BLaER1 treated with 17β-estradiol and CSF1 and Interleukin-3, amounts not matched to agents 10 nM and 100 nM (cell line): Measurements from ENCODE around the gene ESM1.
A peak's percentile ranks its signal among the peaks of the same experiment; 100 is the strongest.

ENCODE experiments used
- H3K27ac ChIP-seq, 11 experiments: shearing (Covaris generic); formaldehyde crosslinking; 2 replicates each; pipeline ENCODE4 v1.8.1; 2022
- H3K27me3 ChIP-seq, 11 experiments: shearing (Covaris generic); formaldehyde crosslinking; 2 replicates each; pipeline ENCODE4 v1.8.1; 2022
- H3K36me3 ChIP-seq, 11 experiments: shearing (Covaris generic); formaldehyde crosslinking; 2 replicates each; pipeline ENCODE4 v1.8.1; 2022
- H3K4me1 ChIP-seq, 10 experiments: shearing (Covaris generic); formaldehyde crosslinking; 2 replicates each; pipeline ENCODE4 v1.8.1; 2022
- H3K4me2 ChIP-seq, 11 experiments: shearing (Covaris generic); formaldehyde crosslinking; 2 replicates each; pipeline ENCODE4 v1.8.1; 2022
- H3K4me3 ChIP-seq, 10 experiments: shearing (Covaris generic); formaldehyde crosslinking; 2 replicates each; pipeline ENCODE4 v1.8.1; 2022
- H3K9ac ChIP-seq, 11 experiments: shearing (Covaris generic); formaldehyde crosslinking; 2 replicates each; pipeline ENCODE4 v1.8.1; 2022
- H3K9me3 ChIP-seq, 11 experiments: shearing (Covaris generic); formaldehyde crosslinking; replicated peaks in 1 of 11; 2 replicates each; pipeline ENCODE4 v1.8.1; 2022
- H4K20me1 ChIP-seq, 11 experiments: shearing (Covaris generic); formaldehyde crosslinking; 2 replicates each; pipeline ENCODE4 v1.8.1; 2022
- Cebpa-rat ChIP-seq, 11 experiments: shearing (Covaris generic); IDR thresholded peaks; 2 replicates each; pipeline ENCODE4 v1.8.1; 2022

ESM1 gene

GRCh38 chr5:54985301-54986268 lies at the start of gene ESM1:
Gene ESM1 (minus strand): TSS chr5:54985593. CDS start chr5:54985517, 76 bp downstream.
- Histone ChIP-seq H3K4me3 (no peak within 1 kb of the TSS), H3K4me1 (peaks cover 0 to 9% (median 4%) of the 10 kb centered on the region in 10 experiments; a peak in 10 of 20 replicates)

GRCh38 chr5:55033568-55033967 lies 48.2 kb upstream of the ESM1 start:
- peak overlapping the region in 9 of 11 experiments; percentile 6 to 85 (median 62); a peak in 16 of 22 replicates for H3K4me2 ChIP-seq
- H4K20me1 ChIP-seq = no peaks in the 10 kb centered on the region
- H3K36me3 ChIP-seq = no peaks in the 10 kb centered on the region; a peak in 1 of 22 replicates
- H3K4me3 ChIP-seq = no peak overlapping the region
- peaks cover 6 to 15% (median 11%) of the 10 kb centered on the region in 11 experiments; a peak in 19 of 22 replicates for H3K9me3 ChIP-seq
- H3K4me1 ChIP-seq = peaks cover 4 to 93% (median 82%) of the 10 kb centered on the region in 10 experiments; a peak in 17 of 20 replicates
- H3K9ac ChIP-seq = peak overlapping the region in 1 of 11 experiments; percentile 18; a peak in 1 of 22 replicates
- peak overlapping the region in 2 of 11 experiments; percentile 8 to 57; a peak in 5 of 22 replicates for H3K27ac ChIP-seq
- H3K27me3 ChIP-seq = no peaks in the 10 kb centered on the region
- no peak for TF ChIP-seq Cebpa-rat (IDR thresholded peaks at IDR 0.05)

More at GRCh38 chr5:54985301-54986268, at the start of gene ESM1:
- Histone ChIP-seq H3K27me3 (no peaks in the 10 kb centered on the region), H3K9ac (no peak within 1 kb of the TSS), H3K27ac (no peak within 1 kb of the TSS), H4K20me1 (no peaks in the 10 kb centered on the region), H3K36me3 (no peaks in the 10 kb centered on the region), H3K9me3 (peaks cover 0 to 9% (median 0%) of the 10 kb centered on the region in 11 experiments; a peak in 3 of 22 replicates), H3K4me2 (peak within 1 kb of the TSS in 6 of 11 experiments; percentile 10 to 44 (median 34); a peak in 10 of 22 replicates)
- no peak for TF ChIP-seq Cebpa-rat (IDR thresholded peaks at IDR 0.05)

DNA sequence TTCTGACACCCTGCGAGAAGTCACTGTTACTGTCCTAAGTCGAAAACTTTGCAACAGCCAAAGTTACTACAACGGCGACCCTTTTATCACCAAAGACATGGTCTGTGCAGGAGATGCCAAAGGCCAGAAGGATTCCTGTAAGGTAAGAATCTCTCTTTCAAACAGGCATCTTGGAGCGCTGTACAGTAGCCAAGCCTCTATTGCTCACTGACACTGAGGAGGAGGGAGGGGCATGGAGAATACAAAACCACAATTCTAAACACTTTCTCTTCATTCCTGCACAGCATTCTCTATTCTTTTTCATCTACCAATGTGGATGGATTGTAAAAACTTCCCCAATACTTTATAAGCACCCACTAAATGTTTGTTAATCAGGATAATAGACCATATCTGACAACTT lies 46.1 kb upstream of the ESM1 start:
- Histone ChIP-seq H3K27me3 (no peaks in the 10 kb centered on the region), H3K9me3 (peaks cover 6 to 20% (median 11%) of the 10 kb centered on the region in 11 experiments; a peak in 19 of 22 replicates), H4K20me1 (no peaks in the 10 kb centered on the region), H3K4me2 (peak overlapping the region in 9 of 11 experiments; percentile 34 to 85 (median 65); a peak in 16 of 22 replicates), H3K36me3 (no peaks in the 10 kb centered on the region; a peak in 1 of 22 replicates), H3K4me3 (peak overlapping the region in 1 of 10 experiments; percentile 28; a peak in 2 of 20 replicates), H3K9ac (peak overlapping the region in 3 of 11 experiments; percentile 4 to 42 (median 34); a peak in 3 of 22 replicates), H3K4me1 (peaks cover 14 to 92% (median 79%) of the 10 kb centered on the region in 10 experiments), H3K27ac (peak overlapping the region in 2 of 11 experiments; percentile 45 to 62; a peak in 2 of 22 replicates)
- no peak for TF ChIP-seq Cebpa-rat (IDR thresholded peaks at IDR 0.05)

GRCh38 chr5:55030676-55031369 lies 45.4 kb upstream of the ESM1 start:
- Histone ChIP-seq H4K20me1 (no peaks in the 10 kb centered on the region), H3K4me2 (peak overlapping the region in 9 of 11 experiments; percentile 34 to 85 (median 65); a peak in 17 of 22 replicates), H3K27me3 (no peaks in the 10 kb centered on the region), H3K36me3 (no peaks in the 10 kb centered on the region; a peak in 1 of 22 replicates), H3K9ac (peak overlapping the region in 3 of 11 experiments; percentile 20 to 42 (median 34); a peak in 4 of 22 replicates), H3K27ac (peak overlapping the region in 4 of 11 experiments; percentile 28 to 62 (median 42); a peak in 7 of 22 replicates), H3K9me3 (peaks cover 6 to 21% (median 11%) of the 10 kb centered on the region in 11 experiments; a peak in 19 of 22 replicates), H3K4me1 (peaks cover 14 to 87% (median 75%) of the 10 kb centered on the region in 10 experiments), H3K4me3 (peak overlapping the region in 2 of 10 experiments; percentile 6 to 28; a peak in 2 of 20 replicates)
- no peak for TF ChIP-seq Cebpa-rat (IDR thresholded peaks at IDR 0.05)

DNA sequence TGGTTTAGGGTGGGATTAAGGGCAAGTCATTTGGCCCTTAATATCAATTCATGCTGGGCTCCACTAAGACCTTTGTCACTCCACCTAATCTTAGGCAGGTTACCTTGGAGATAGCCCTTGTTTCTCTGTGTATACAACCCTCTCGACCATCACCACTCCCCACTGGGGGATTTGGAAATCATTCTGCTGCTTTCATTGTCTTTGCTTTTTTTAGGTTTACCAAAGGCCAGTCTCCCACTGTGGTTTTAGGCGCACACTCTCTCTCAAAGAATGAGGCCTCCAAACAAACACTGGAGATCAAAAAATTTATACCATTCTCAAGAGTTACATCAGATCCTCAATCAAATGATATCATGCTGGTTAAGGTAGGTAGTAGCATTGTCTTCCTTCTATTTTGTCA lies 44.8 kb upstream of the ESM1 start:
- TF ChIP-seq Cebpa-rat (IDR thresholded peaks at IDR 0.05) = no peak
- Histone ChIP-seq H3K4me1 (peaks cover 12 to 81% (median 69%) of the 10 kb centered on the region in 10 experiments), H3K9ac (no peak overlapping the region), H3K4me2 (peak overlapping the region in 9 of 11 experiments; percentile 34 to 85 (median 65); a peak in 17 of 22 replicates), H3K27me3 (no peaks in the 10 kb centered on the region), H4K20me1 (no peaks in the 10 kb centered on the region), H3K9me3 (peaks cover 6 to 21% (median 11%) of the 10 kb centered on the region in 11 experiments; a peak in 19 of 22 replicates), H3K4me3 (no peak overlapping the region), H3K27ac (peak overlapping the region in 4 of 11 experiments; percentile 28 to 62 (median 42); a peak in 4 of 22 replicates), H3K36me3 (no peaks in the 10 kb centered on the region; a peak in 1 of 22 replicates)

DNA sequence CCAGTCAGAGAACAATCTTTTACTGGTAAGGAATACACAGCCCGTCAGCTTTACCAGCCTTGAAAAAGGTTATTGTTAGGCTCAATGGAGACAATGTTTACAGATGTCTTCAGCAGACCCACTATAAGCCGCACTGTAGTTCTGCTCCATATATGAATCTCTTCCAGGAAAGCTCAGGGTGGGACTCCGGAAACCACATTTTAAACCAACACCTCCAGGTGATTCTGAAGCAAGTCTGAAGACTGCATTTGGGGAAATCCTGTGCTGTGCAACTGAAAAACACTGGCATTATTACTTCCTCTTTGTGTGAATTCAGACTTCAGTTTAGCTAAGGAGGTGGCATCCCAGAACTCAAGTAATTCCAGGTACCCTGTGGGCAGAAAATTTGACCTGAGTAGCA lies 42.2 kb upstream of the ESM1 start:
- no peaks in the 10 kb centered on the region for H4K20me1 ChIP-seq
- H3K4me3 ChIP-seq = no peak overlapping the region

DNA sequence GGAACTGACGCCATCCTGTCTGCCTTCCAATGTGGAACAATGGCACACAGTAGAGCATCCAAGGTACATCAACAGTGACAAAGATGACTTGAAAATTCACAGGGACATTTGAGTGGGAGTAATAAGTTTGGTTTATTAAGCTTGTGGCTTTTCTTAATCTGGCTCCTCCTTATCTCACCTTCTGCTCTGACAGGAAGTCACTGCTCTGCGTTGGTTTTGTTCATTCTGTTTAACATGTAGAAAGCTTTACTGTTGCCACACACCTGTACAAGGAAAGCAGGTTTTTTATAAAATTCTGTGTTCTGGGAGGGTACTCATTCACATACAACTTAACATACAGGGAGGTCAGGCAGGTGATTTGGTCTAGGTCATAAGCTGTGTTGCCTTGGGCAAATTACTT lies 37.1 kb upstream of the ESM1 start:
- H3K27ac ChIP-seq = no peak overlapping the region
- H3K27me3 ChIP-seq = no peaks in the 10 kb centered on the region
- H3K4me3 ChIP-seq = no peak overlapping the region
- peaks cover 6 to 27% (median 22%) of the 10 kb centered on the region in 10 experiments for H3K4me1 ChIP-seq
- H3K9me3 ChIP-seq = peaks cover 0 to 10% (median 0%) of the 10 kb centered on the region in 11 experiments; a peak in 1 of 22 replicates
- no peaks in the 10 kb centered on the region for H3K36me3 ChIP-seq
- no peak for TF ChIP-seq Cebpa-rat (IDR thresholded peaks at IDR 0.05)
- no peak overlapping the region for H3K9ac ChIP-seq
- H3K4me2 ChIP-seq = peak overlapping the region in 5 of 11 experiments; percentile 1 to 44 (median 16); a peak in 2 of 22 replicates
- H4K20me1 ChIP-seq = no peaks in the 10 kb centered on the region

More for the DNA sequence above, 42.2 kb upstream of the ESM1 start:
- Histone ChIP-seq H3K9ac (no peak overlapping the region), H3K27ac (peak overlapping the region in 1 of 11 experiments; percentile 58; a peak in 4 of 22 replicates), H3K36me3 (no peaks in the 10 kb centered on the region; a peak in 1 of 22 replicates), H3K9me3 (peaks cover 6 to 21% (median 11%) of the 10 kb centered on the region in 11 experiments; a peak in 19 of 22 replicates), H3K4me1 (peaks cover 10 to 56% (median 46%) of the 10 kb centered on the region in 10 experiments), H3K27me3 (no peaks in the 10 kb centered on the region), H3K4me2 (peak overlapping the region; percentile 50 to 83 (median 71))
- TF ChIP-seq Cebpa-rat (IDR thresholded peaks at IDR 0.05) = no peak

GRCh38 chr5:55021821-55022220 lies 36.4 kb upstream of the ESM1 start:
- no peaks in the 10 kb centered on the region for H4K20me1 ChIP-seq
- H3K4me3 ChIP-seq = no peak overlapping the region
- no peaks in the 10 kb centered on the region for H3K36me3 ChIP-seq
- H3K27ac ChIP-seq = no peak overlapping the region
- peaks cover under 1 to 21% (median 16%) of the 10 kb centered on the region in 10 experiments; a peak in 17 of 20 replicates for H3K4me1 ChIP-seq
- H3K27me3 ChIP-seq = no peaks in the 10 kb centered on the region
- no peak overlapping the region for H3K9ac ChIP-seq
- H3K4me2 ChIP-seq = peak overlapping the region in 5 of 11 experiments; percentile 1 to 44 (median 16); a peak in 4 of 22 replicates
- peaks cover 0 to 5% (median under 1%) of the 10 kb centered on the region in 11 experiments; a peak in 6 of 22 replicates for H3K9me3 ChIP-seq
- TF ChIP-seq Cebpa-rat (IDR thresholded peaks at IDR 0.05) = no peak
